ENCODE results near the gene CRYM.
"Not testable (repeated sequence)": the region's sequence is repeated elsewhere in the genome, so short reads cannot be mapped to it uniquely, and the experiment has no call there.

The CRYM gene

GRCh38 chr16:21260870-21261791 is 17.0 kb downstream of the CRYM start:
- no peaks in the 10 kb centered on the region for H3K9me3 ChIP-seq (ENCODE audit: low read depth, low read length)
- TF ChIP-seq FOXP2 (optimal IDR thresholded peaks at IDR 0.05; ENCODE audit: control extremely low read depth, extremely low read length, insufficient read depth) (no peak), POLR2AphosphoS5 (IDR thresholded peaks at IDR 0.05; ENCODE audit: borderline replicate concordance, low read depth, low read length) (no peak), EZH2 (IDR thresholded peaks at IDR 0.05) (no peak)
- DNase-seq (ENCODE audit: low read depth, low spot score), result no peak
- no peak overlapping the region for H3K27ac ChIP-seq
- H3K4me3 ChIP-seq, result no peak overlapping the region
- H3K36me3 ChIP-seq (ENCODE audit: insufficient read depth, low read length), result no peaks in the 10 kb centered on the region
- H3K9ac ChIP-seq (ENCODE audit: insufficient read length), result no peak overlapping the region

- TF ChIP-seq POLR2AphosphoS5 (IDR thresholded peaks at IDR 0.05; ENCODE audit: borderline replicate concordance, low read depth, low read length) (no peak), FOXP2 (optimal IDR thresholded peaks at IDR 0.05; ENCODE audit: control extremely low read depth, extremely low read length, insufficient read depth) (no peak), EZH2 (IDR thresholded peaks at IDR 0.05) (no peak)
- no peak overlapping the region for H3K4me3 ChIP-seq
- no peak for DNase-seq (ENCODE audit: low read depth, low spot score)
- H3K9me3 ChIP-seq (ENCODE audit: low read depth, low read length), result no peaks in the 10 kb centered on the region
- no peak overlapping the region for H3K27ac ChIP-seq
- H3K36me3 ChIP-seq (ENCODE audit: insufficient read depth, low read length), result no peaks in the 10 kb centered on the region
- no peak overlapping the region for H3K9ac ChIP-seq (ENCODE audit: insufficient read length)
Observed at GRCh38 chr16:21257284-21257683, 20.8 kb downstream of the CRYM start.

- Histone ChIP-seq H3K36me3 (ENCODE audit: insufficient read depth, low read length) (no peaks in the 10 kb centered on the region), H3K9ac (ENCODE audit: insufficient read length) (no peak overlapping the region), H3K4me3 (no peak overlapping the region), H3K27ac (no peak overlapping the region), H3K9me3 (ENCODE audit: low read depth, low read length) (no peaks in the 10 kb centered on the region)
- TF ChIP-seq FOXP2 (optimal IDR thresholded peaks at IDR 0.05; ENCODE audit: control extremely low read depth, extremely low read length, insufficient read depth), result no peak
- TF ChIP-seq EZH2 (IDR thresholded peaks at IDR 0.05), result no peak
- no peak for TF ChIP-seq POLR2AphosphoS5 (IDR thresholded peaks at IDR 0.05; ENCODE audit: borderline replicate concordance, low read depth, low read length)
- no peak for DNase-seq (ENCODE audit: low read depth, low spot score)
Observed at GRCh38 chr16:21256636-21257035, 21.5 kb downstream of the CRYM start.

GRCh38 chr16:21253470-21253869 is 24.6 kb downstream of the CRYM start:
- TF ChIP-seq FOXP2 (optimal IDR thresholded peaks at IDR 0.05; ENCODE audit: control extremely low read depth, extremely low read length, insufficient read depth) (no peak), POLR2AphosphoS5 (IDR thresholded peaks at IDR 0.05; ENCODE audit: borderline replicate concordance, low read depth, low read length) (no peak), EZH2 (IDR thresholded peaks at IDR 0.05) (no peak)
- Histone ChIP-seq H3K9me3 (ENCODE audit: low read depth, low read length) (no peaks in the 10 kb centered on the region), H3K27ac (no peak overlapping the region), H3K36me3 (ENCODE audit: insufficient read depth, low read length) (no peaks in the 10 kb centered on the region), H3K9ac (ENCODE audit: insufficient read length) (no peak overlapping the region), H3K4me3 (no peak overlapping the region)
- DNase-seq (ENCODE audit: low read depth, low spot score), result no peak

GRCh38 chr16:21250072-21250923 is 27.8 kb downstream of the CRYM start:
- Histone ChIP-seq H3K4me3 (no peak overlapping the region), H3K9me3 (ENCODE audit: low read depth, low read length) (no peaks in the 10 kb centered on the region), H3K9ac (ENCODE audit: insufficient read length) (no peak overlapping the region), H3K36me3 (ENCODE audit: insufficient read depth, low read length) (no peaks in the 10 kb centered on the region), H3K27ac (no peak overlapping the region)
- TF ChIP-seq FOXP2 (optimal IDR thresholded peaks at IDR 0.05; ENCODE audit: control extremely low read depth, extremely low read length, insufficient read depth), result no peak
- no peak for TF ChIP-seq POLR2AphosphoS5 (IDR thresholded peaks at IDR 0.05; ENCODE audit: borderline replicate concordance, low read depth, low read length)
- no peak for TF ChIP-seq EZH2 (IDR thresholded peaks at IDR 0.05)
- no peak for DNase-seq (ENCODE audit: low read depth, low spot score)

GRCh38 chr16:21248179-21248578 is 29.9 kb downstream of the CRYM start:
- H3K4me3 ChIP-seq; H3K36me3 ChIP-seq (ENCODE audit: insufficient read depth, low read length); H3K27ac ChIP-seq; DNase-seq (ENCODE audit: low read depth, low spot score); H3K9ac ChIP-seq (ENCODE audit: insufficient read length); H3K9me3 ChIP-seq (ENCODE audit: low read depth, low read length): not testable (repeated sequence)

GRCh38 chr16:21244518-21245215 is 33.4 kb downstream of the CRYM start:
- no peak for DNase-seq (ENCODE audit: low read depth, low spot score)
- H3K36me3 ChIP-seq (ENCODE audit: insufficient read depth, low read length), result no peaks in the 10 kb centered on the region
- no peak overlapping the region for H3K27ac ChIP-seq
- H3K9me3 ChIP-seq (ENCODE audit: low read depth, low read length), result no peaks in the 10 kb centered on the region
- H3K9ac ChIP-seq (ENCODE audit: insufficient read length), result no peak overlapping the region
- H3K4me3 ChIP-seq, result no peak overlapping the region
- TF ChIP-seq FOXP2 (optimal IDR thresholded peaks at IDR 0.05; ENCODE audit: control extremely low read depth, extremely low read length, insufficient read depth) (no peak), POLR2AphosphoS5 (IDR thresholded peaks at IDR 0.05; ENCODE audit: borderline replicate concordance, low read depth, low read length) (no peak)

GRCh38 chr16:21242756-21243155 is 35.3 kb downstream of the CRYM start:
- no peak for DNase-seq (ENCODE audit: low read depth, low spot score)

More at GRCh38 chr16:21242756-21243155, 35.3 kb downstream of the CRYM start:
- Histone ChIP-seq H3K27ac (no peak overlapping the region), H3K36me3 (ENCODE audit: insufficient read depth, low read length) (no peaks in the 10 kb centered on the region), H3K9ac (ENCODE audit: insufficient read length) (no peak overlapping the region), H3K4me3 (no peak overlapping the region), H3K9me3 (ENCODE audit: low read depth, low read length) (no peaks in the 10 kb centered on the region)
- TF ChIP-seq POLR2AphosphoS5 (IDR thresholded peaks at IDR 0.05; ENCODE audit: borderline replicate concordance, low read depth, low read length) (no peak), EZH2 (IDR thresholded peaks at IDR 0.05) (no peak), FOXP2 (optimal IDR thresholded peaks at IDR 0.05; ENCODE audit: control extremely low read depth, extremely low read length, insufficient read depth) (no peak)
